ENCODE measurements around the gene PSMD6.

PSMD6 gene

GRCh38 chr3:63972196-63972595 is 51.1 kb downstream of the PSMD6 start:
- no peak for TF ChIP-seq CTCF (conservative IDR thresholded peaks at IDR 0.05; ENCODE audit: low read depth, low read length)
- DNase-seq (ENCODE audit: low read depth): peak; percentile 93
- no peak overlapping the region for H3K4me3 ChIP-seq (ENCODE audit: low read depth, low read length)

DNA sequence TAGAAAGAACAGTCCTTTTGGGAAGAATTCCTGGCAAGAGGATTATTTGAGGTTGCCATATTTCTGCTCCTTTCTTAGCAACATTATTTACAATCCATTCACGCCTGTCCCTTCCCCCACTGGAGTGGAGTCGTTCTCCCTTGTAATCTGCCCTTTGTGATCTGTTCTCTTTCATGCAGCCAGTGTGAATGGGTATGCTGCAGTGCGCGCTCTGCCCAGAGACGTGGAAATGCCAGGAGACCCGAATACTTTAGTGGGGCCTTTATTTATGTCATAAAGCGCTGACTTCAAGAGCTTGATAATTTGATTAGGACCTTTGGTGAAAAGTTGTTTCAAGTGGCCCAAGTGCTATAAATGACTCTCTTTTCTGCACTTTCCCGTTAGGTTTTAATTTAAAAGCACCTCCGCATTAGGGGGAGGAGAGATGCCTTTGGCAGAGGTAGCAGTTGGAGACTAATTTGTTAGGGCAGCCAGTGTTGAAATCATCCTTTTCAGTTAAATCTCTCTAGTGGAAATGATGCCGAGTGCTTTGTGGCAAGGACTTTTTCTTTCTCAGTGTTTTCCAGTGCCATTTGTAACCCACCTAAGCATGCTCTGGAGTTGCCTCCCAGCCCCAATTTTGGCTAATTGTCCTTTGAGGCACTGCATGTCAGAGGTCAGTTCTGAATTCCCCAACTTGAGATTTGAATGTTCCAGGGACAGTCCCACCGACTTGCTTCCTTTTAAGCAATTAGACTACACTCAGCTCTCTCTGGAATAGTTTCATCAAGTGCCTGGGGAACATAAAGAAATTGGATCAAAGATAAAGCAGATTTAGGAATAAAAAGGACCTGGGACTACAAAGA is 52.4 kb downstream of the PSMD6 start:
- H3K4me3 ChIP-seq (ENCODE audit: low read depth, low read length): no peak overlapping the region
- DNase-seq (ENCODE audit: low read depth): no peak
- no peak for TF ChIP-seq CTCF (conservative IDR thresholded peaks at IDR 0.05; ENCODE audit: low read depth, low read length)

DNA sequence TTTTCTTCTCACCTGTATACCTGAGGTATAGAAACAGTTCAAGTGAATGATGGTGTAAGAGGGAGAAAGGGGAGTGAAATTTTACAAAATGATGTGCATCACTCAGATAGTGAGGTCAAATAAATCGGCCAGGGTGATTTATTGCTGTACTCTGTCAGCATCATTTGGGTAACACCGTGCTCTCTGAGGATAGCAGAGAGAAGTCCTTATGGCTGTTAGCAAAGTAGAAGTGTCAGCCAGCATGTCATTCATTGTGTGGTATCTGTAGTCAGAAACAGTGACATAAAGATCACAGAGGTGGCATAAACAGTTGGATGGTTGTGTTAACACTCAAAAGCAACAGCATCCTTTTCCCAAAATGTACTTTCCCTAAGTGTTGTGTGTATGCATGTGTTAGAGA is 53.4 kb downstream of the PSMD6 start:
- no peak for DNase-seq (ENCODE audit: low read depth)
- H3K4me3 ChIP-seq (ENCODE audit: low read depth, low read length): no peak overlapping the region
- TF ChIP-seq CTCF (conservative IDR thresholded peaks at IDR 0.05; ENCODE audit: low read depth, low read length): no peak

- TF ChIP-seq CTCF (conservative IDR thresholded peaks at IDR 0.05; ENCODE audit: low read depth, low read length): no peak
- H3K4me3 ChIP-seq (ENCODE audit: low read depth, low read length): no peak overlapping the region
- peak; percentile 51 for DNase-seq (ENCODE audit: low read depth)
Measured at GRCh38 chr3:63968612-63969350, 54.5 kb downstream of the PSMD6 start.

GRCh38 chr3:63967675-63968611 is 55.4 kb downstream of the PSMD6 start:
- DNase-seq (ENCODE audit: low read depth): peak; percentile 86
- TF ChIP-seq CTCF (conservative IDR thresholded peaks at IDR 0.05; ENCODE audit: low read depth, low read length): no peak
- H3K4me3 ChIP-seq (ENCODE audit: low read depth, low read length): peak overlapping the region; percentile 1

GRCh38 chr3:63966871-63967270 is 56.4 kb downstream of the PSMD6 start:
- H3K4me3 ChIP-seq (ENCODE audit: low read depth, low read length): no peak overlapping the region
- no peak for DNase-seq (ENCODE audit: low read depth)
- TF ChIP-seq CTCF (conservative IDR thresholded peaks at IDR 0.05; ENCODE audit: low read depth, low read length): no peak

All from choroid plexus epithelial cell (primary cell).